Inferior parietal cortex (tissue), 1 donor: ENCODE results near the gene COPZ2.
"Not testable (repeated sequence)": the region's sequence is repeated elsewhere in the genome, so short reads cannot be mapped to it uniquely, and the experiment has no call there.

Source experiments
- DNase-seq: peaks from one replicate; pipeline ENCODE4 v3.0.0-alpha.2; 2016; ENCODE audit errors: extremely low spot score

COPZ2 gene

DNA sequence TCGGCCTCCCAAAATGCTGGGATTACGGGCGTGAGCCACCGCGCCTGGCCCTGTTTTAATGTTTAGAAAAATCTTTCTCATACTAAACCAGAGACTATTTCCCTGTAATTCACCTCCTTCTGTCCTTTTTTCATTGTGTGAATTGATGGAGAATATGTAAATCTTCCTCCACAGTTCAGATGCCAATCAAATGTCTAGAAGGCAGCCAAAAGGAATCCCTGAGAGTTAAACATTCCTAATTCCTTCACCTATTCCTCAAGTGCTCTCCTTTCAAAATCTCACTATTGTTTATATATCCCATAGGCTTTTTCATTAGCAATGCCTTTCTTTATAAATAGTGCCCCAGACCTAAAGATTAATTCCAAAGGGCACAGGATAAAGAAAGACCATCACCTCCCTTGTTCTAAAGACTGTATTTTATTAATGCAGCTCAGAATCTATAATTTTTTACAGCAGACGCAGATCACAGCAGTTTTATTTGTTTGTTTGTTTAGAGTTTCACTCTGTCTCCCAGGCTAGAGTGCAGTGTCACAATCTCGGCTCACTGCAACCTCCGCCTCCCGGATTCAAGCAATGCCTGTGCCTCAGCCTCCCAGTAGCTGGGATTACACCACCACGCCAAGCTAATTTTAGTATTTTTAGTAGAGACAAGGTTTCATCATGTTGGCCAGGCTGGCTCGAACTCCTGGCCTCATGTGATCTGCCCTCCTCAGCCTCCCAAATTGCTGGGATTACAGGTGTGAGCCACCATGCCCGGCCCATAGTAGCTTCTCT lies 30.5 kb downstream of the COPZ2 start:
- DNase-seq = no peak

DNA sequence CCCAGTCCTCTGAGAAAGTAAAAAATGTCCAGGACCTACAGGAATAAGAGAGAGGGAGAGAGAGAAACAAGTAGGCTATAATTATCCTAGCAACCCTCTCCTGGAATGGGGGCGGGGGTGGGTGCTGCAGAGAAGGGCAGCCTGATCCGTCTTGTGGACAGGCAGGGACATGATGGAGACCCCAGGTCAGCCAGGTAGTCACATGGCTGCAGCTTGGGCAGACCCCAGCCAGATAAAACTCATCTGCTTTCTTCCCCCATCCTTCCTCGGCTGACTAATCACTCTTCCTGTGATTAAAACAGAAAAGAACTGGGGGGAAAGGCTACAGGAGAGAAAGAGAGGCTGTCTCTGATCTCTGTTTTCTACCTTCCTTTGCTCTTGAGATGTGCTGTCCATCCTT lies 32.6 kb downstream of the COPZ2 start:
- no peak for DNase-seq

DNA sequence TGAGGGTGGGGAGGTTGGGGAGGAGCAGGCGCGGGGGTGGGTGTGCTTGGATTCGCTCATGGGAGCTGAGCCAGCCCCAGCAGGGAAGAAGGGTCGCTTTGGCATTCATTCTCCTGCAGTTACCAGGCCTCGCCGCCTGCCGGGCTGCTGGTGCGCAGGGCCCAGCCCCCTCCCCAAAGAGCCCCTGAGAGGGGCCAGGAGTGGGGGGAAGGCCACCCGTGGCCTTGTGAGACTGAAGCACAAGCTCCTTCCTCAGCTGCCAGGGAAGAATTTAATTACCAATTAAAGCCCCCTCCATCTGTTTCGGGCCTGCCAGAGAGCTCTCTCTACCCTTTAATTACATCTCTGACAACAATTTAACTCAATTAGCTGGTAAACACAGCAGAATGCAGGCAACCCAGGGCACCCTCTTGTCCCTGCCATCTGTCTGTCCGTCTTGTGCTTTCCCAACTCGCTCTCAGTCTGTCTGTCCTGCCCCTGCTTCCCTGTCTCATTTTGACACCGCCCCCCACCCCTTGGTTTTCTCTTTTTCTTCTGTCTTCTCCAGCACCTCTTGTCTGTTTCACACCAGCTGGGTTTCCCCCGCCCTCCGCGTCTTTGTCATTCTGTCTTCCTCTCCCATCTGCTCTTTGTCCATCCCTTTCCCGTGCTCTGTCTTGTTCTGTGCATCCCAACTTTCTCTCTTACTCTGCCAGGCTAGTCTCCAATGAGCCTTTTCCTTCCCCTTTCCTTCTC lies 34.0 kb downstream of the COPZ2 start:
- no peak for DNase-seq

DNA sequence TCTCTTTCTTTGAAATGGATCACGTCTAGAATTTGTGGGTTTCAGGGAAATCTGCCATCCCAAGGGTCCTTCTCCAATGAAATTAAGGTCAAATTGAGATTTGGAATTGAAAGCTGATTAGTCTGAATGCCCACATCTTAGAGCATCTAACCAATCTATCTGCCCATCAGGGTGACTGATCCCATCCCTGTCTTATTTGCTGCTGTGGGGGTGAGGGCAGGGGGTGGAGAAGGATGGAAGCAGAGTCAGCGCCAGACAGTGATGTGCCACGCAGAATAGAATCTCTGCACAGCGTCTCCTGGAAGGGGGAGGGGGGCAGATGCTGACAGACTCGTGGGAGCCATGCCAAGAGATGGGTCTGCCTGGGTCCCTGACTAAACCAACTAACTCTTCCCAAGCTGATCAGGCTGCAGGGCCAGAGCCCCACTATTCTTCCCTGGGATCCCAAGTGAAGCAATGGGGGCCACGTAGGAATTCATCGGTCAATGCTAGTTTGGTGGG lies 34.6 kb downstream of the COPZ2 start:
- no peak for DNase-seq

DNA sequence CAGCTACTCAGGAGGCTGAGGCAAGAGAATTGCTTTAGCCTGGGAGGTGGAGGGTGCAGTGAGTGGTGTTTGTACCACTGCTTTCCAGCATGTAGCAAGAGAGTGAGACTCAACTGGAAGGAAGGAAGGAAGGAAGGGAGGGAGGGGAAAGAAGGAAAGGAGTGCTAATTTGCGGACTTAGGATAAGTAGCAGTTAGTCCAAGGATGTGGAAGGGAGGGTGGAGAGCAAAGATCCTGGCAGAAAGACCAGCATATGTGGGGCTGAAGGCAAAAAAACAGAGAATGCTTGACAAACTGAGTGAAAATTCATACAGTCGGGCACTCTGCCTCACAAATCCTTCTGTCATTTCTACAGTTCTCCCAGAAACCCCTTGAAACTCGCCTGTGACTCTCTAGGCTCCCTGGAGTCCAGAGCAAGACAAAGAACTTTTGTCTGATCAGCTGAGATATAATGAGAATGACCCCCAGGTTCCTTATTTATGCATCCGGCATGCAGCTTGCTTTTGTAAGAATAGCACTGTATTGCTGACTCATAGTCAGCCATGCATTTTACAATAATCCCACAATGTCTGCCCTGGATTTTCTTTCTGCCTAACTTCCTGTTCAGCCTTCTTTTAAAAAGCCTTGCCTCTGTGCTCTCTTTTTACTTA lies 35.2 kb downstream of the COPZ2 start:
- DNase-seq = peak; percentile 52

DNA sequence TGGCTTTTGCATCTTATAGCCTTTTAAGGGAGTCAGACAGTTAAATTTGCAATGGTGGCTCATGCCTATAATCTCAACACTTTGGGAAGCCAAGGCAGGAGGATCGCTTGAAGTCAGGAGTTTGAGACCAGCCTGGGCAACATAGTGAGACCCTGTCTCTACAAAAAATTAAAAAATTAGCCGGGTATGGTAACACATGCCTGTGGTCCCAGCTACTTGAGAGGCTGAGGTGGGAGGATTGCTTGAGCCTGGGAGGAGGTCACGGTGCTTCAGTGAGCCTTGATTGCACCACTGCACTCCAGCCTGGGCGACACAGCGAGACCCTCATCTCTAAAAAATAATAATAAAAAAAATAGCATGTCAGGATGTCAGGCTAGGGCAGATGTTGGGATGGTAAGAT lies 35.9 kb downstream of the COPZ2 start:
- DNase-seq = not testable (repeated sequence)

DNA sequence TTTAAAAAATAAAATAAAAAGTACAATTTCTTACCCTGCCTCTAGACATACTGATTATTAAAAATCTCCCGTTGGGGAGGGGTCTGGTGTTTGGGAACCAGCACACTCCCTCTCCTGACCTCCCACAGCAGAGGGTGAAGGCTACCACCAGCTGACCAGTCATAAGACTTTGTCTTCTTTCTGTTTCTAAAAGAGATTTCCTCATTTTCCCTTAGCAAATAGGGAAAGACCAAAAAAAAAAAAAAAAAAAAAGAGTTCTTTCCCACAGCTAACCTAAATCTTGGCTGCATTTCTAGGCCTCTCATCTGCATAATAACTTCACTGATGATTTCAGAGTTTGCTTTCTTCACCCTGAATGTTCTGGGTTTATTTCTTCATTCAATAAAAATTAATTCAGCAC lies 36.4 kb downstream of the COPZ2 start:
- no peak for DNase-seq

DNA sequence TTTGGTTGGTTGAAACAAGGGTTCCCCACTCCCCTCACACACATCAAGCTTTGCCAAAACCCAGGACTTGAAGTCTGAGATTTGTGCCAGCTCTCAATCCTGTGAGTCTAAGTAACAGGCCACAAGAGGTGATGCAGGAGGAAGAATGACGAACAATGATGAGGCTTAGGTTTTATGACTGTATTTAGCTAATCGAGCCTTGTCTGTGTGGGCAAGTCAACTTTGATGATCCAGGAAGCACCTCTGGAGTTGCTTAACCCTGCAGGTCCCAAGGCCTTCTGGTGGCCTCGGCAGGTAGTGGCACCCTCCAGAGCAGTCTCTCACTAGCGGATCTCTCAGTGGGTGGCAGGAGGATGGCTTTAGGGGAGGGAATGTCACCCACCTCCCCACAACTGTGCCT lies 38.0 kb downstream of the COPZ2 start:
- no peak for DNase-seq

DNA sequence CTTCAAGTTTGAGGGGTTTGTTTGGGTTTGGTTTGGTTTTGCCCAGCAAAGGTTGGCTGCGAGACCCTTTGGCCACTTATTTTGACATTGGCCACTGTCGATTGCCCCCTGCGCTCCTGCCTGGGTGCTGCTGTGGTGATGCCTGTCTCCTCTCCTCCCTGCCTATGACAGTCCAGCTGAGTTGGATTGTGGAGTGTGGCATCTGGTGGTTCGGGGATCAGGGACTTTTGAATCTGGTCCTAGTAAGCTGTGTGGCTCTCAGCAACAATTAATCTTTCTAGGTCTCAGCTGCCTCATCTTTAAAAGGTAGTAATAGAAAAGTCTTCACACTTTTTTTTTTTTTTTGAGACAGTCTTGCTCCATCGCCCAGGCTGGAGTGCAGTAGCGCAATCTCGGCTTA lies 39.6 kb downstream of the COPZ2 start:
- DNase-seq = no peak

DNA sequence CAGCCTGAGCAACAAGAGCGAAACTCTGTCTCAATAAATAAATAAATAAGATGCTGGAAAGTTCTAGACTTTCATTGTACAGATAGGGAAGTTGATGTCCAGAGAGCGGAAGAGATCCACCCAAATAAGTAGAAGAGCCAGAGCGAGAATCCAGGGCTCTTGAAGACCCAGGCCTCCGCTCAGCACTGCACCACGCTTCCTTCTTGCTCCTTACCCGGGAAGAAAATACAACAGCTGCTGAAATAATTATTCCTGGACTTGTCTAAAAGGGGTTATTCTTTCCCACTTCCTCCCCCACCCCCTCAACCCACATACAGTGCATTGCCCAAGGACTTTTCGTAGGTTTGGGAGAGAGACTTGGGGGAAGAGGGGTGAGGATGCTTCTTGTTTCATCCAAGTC lies 40.0 kb downstream of the COPZ2 start:
- no peak for DNase-seq

DNA sequence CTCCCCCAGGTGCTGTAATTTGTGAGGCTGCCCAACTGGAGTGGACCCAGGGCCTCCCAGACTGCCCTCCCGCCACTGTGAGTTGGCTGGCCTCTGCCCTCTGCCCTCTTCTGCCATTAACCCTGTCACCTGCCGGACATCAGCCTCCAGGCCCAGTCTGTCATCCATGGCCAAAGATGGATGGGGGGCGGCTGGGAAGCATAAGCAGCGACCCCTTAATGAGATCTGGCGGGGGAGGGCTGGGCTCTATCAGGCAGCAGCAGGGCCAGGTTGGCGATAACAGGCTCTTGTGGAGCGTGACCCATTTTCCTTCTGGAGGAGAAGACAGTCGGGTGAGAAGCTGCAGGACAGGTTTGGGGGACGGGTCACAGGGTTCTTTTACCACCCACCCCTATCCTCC lies 41.4 kb downstream of the COPZ2 start:
- no peak for DNase-seq

DNA sequence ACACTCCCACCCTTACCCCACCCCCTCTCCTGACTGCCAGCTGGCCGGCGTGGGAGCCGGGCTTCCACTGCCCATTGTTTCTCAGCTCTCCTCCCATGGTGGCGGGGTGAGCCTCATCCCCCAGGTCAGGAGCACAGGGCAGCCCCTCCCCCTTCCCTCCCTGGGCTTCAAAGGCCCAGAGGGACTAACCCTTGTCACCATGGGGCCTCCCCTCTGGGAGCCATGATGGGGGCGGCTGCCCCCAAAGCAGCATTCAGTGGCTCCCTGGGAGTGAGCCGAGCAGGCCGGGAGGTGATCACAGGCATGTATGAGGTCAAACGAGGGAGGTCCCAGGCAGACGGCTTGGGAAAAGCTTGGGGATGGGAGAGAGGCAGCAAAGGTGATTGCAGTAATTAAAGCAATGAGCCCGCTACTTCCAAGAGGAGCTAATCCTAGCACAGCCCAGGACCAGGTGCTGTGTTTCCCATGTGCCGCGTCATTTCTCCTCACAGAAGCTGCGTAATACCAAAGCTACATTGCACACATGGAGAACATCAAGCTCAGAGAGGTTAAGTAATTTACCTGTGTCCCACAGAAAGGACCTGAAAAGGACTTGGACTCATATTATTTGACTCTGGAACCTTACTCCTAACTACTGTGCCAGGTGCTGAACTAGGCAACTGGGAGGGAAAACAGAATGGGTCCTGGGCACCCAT lies 42.2 kb downstream of the COPZ2 start:
- DNase-seq = no peak

DNA sequence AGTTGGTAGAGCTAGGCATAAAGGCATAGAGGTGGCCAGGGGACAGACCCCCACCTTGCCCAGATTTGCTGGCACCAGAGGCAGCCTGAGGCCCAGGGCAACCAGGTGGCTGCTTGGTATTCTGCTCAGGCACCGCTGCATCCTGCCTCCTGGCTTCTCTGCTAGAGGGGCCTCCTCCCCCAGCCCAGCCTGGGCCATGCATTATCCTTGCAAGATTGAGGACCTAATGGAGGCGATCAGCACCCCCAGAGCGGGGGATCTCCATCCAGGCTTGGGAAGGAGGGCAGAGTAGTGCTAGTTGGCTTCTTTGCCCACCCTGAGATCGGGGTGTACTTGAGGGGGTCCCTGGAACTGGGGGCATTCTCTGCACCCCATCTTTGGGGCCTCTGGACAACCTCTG lies 42.9 kb downstream of the COPZ2 start:
- no peak for DNase-seq

DNA sequence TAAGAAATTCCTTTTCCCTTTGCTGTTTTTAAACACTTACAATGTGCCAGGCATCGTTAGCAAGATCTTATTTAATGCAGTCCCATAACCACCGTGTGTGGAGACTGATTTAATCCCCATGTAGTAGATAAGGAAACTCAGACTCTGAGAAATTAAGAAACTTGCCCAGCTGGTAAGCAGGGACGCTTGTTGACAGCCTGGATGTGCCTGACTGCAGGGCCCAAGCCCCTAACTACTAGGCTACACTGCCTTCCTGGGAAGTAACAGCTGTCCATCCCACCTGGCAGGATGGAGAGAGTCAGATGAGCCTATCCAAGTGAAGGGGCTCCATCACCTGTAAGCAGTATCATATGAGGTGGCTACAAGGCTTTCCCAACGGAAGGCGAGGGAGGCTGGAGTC lies 43.6 kb downstream of the COPZ2 start:
- DNase-seq = no peak

DNA sequence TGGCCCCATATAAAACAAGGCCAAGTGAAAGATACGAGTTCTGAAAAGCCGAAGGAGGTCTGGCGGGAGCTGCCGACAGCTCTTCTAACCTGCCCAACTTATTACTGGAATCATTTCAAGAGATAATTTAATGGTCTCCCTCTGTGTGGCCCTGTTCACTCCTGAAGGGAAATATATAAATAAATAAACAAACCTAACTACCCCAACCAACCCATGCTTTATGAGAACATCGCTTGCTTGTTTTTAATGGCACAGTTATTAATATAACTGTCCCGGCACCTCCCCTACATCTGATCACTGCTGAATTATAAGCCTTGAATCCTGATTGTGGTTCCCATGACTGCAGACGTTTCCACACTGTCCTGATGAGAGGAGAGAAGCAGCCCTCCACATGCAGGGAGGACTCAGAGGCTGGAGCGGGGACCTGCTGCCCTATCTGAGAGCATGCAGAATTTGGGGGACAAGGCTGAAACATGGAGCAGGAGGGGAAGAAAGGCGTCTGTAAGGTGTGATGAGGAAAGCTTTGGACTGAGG lies 44.5 kb downstream of the COPZ2 start:
- DNase-seq = no peak

DNA sequence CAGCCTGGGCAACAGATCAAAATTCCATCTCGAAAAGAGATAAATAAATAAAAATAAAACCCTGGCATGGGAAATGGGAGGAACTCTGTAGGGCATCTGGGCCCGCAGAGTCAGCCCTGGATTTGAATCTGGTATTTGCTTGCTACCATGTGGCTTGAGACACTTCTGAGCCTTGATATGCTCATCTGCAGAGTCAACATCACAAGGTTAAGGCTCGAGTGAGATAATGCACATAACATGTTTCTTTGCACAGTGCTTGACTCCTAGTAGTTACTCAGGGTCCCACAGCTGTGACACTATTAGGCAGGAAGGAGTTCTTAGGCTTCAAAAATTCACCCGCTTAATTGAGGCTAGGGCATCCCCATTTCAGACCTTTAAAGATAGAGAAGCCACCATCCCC lies 45.4 kb downstream of the COPZ2 start:
- no peak for DNase-seq

DNA sequence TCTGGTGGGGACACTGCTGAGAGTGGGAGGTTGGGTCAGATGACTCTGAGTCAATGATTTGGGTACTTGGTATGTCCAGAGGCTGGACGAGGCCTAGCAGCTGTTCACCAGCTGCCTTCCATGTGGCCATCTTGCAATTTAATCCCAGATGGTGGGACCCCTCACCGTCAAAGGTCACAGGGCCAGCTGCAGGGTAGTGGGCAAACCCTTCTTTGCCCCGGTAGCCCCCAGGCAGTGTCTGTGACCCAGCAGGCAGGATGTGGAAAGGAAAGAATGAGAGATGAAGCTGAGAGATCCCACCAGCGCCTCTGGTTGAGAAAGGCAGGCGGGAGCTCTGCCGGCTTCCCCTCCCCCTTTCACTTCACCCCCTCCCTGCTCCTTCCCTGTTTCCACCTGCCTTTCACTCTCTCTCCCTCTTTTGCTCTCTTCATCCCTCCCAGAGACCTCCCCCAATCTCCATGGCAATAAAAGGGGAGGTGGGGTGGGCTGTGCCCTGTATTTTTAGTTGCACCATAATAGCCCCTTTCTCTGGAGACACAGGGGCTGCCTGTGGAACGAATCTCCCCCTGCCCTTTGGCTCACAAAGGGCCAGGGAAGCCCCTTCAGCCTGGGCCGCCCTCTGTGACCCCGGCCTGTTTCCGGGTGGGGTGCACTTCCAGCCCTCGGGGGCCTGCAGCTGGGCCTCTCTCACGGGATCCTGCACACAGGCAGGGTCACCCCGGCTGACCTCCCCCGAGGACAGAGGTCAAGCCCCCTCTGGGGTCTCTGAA lies 46.5 kb downstream of the COPZ2 start:
- no peak for DNase-seq

DNA sequence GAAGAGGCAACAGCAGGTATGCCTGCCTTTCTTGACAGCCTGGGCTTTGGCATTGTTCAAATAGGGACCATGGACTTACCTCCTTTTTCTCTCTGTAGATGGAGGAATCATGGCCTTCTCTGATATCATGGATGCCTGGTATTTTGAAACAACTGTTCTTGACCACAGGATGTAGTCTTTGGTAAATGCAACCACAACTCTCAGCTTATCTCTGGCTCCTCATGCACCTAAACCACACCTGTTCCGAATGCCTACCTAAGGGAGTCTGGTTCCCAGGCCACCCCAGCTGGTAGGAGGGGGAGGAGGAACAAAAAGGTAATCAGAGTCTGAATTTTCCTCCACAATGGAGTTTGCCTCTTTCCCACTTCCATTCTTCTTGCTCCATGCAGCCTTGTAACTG lies 47.9 kb downstream of the COPZ2 start:
- DNase-seq = no peak

DNA sequence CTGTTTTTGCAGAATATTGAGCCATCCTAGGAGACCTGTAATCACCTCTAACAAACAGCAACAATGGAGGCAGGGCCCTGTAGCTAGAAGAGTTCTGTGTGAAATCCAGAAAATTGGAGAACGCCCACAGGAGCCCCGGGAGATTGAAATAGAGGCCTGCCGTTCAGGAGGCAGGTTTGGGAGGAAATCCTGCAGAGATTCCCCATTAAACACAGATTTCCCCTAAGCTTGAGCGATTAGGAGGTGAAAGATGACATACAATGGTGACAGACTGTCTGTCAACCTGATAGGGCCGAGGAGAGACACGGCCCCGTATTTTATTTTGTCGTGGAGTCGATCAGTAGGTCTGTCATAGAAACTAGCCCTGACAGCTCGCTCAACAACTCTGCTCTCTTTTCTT lies 48.4 kb downstream of the COPZ2 start:
- DNase-seq = no peak

DNA sequence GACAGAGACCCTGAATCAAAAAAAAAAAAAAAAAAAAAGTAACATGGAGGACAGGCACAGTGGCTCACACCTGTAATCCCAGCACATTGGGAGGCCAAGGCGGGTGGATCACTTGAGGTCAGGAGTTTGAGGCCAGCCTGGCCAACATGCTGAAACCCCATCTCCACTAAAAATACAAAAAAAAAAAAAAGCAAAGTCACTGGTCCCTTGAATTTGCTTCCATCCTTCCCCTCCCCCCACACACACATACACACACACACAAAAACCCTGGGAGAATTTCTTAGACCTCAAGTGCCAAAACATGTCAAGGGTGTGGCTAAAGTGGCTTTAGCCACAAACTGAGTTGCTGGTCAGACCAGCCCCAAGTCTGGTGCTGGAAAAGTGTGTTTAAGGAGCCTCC lies 49.2 kb downstream of the COPZ2 start:
- DNase-seq = not testable (repeated sequence)

DNA sequence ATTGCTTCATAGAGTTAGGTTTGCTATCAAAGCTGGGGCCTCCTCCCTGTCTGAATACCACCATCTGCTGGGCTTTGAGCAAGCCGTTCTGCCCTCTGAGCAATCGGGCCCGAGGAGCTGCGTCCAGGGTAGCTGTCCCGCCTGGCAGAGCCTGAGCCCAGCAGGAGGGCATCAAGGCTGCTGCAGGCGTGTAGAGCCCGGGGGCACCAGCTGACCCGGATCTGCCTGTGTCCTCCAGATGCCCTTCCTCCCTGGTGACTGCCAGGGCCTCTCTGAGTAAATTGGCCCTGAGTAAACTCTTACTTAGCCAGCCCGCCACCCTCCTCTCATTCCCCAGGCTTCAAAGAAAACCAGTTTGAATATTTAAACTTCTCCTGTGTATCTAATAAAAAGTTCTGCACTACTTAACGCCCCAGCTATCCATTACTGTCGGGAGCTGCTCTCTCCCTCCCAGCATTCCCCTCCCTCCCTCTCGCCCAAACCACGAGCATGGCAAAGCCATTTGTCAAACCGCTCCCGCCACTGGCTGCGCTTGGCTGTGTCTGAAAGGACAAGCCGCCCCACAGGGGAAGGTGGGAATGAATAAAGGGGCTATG lies 50.3 kb downstream of the COPZ2 start:
- DNase-seq = no peak
